Loucy (cell line): ENCODE data around the gene GGT7.

Source experiments
- EZH2phosphoT487 ChIP-seq: fragments of 200-600 bp; IDR thresholded peaks from 2 replicates; pipeline ENCODE4 v1.6.1; 2018; ENCODE audit warnings: antibody characterized with exemption, mild to moderate bottlenecking, moderate library complexity, borderline replicate concordance
- TF ChIP-seq, protein P1 (sequence below): fragments of 200-600 bp; sonication (generic); conservative IDR thresholded peaks from 2 replicates; pipeline ENCODE4 v1.5.1; 2014; ENCODE audit warnings: mild to moderate bottlenecking, antibody characterized with exemption, low read length

DNA sequence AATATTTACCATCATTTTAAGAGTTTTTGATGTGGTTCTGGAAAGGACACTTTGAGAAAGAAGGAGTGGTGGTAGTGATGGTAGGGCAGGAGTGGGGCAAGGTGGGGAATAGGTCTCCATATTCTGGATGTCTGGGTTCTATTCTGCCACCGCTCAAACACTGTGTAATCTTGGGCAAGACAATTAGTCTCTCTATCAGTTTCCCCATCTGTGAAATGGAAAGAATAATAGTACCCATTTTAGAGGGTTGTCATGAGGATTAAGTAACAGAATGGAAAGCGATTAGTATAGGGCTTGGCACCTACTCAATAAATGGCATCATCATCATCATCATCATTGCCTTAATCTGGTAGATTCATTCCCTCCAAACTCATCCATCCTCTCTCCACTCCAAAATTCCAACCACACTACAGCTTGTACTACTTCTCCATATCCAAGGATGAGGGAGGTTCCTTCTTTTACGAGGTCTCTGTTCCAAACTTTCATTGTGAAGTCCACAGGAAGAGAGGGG, 982 bp upstream of the GGT7 start:
- TF ChIP-seq, protein P1, sequence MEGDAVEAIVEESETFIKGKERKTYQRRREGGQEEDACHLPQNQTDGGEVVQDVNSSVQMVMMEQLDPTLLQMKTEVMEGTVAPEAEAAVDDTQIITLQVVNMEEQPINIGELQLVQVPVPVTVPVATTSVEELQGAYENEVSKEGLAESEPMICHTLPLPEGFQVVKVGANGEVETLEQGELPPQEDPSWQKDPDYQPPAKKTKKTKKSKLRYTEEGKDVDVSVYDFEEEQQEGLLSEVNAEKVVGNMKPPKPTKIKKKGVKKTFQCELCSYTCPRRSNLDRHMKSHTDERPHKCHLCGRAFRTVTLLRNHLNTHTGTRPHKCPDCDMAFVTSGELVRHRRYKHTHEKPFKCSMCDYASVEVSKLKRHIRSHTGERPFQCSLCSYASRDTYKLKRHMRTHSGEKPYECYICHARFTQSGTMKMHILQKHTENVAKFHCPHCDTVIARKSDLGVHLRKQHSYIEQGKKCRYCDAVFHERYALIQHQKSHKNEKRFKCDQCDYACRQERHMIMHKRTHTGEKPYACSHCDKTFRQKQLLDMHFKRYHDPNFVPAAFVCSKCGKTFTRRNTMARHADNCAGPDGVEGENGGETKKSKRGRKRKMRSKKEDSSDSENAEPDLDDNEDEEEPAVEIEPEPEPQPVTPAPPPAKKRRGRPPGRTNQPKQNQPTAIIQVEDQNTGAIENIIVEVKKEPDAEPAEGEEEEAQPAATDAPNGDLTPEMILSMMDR, result no peak
- no peak for TF ChIP-seq EZH2phosphoT487
